ENCODE data around the gene C6orf89.

- TF ChIP-seq CTCF (IDR thresholded peaks at IDR 0.05) (no peak), POLR2A (IDR thresholded peaks at IDR 0.05) (no peak), POLR2AphosphoS5 (IDR thresholded peaks at IDR 0.05; ENCODE audit: insufficient read depth in 1 of 2, low read depth in 1 of 2) (no peak)
These were observed 47.4 kb downstream of the C6orf89 start for GRCh38 chr6:36933102-36933501.

All from vagina (tissue), 2 donors.